Central memory CD8-positive, alpha-beta T cell (primary cell): ENCODE data around the gene ELANE.

Experiments used
- ATAC-seq: fragments of 150-1000 bp; cut with Tn5 transposase; replicated peaks from 2 replicates; pipeline ENCODE4 v1.10.0; 2022; ENCODE audit warnings: mild to moderate bottlenecking, moderate FRiP score, moderate number of reproducible peaks; ENCODE audit not compliant: poor library complexity, severe bottlenecking; ENCODE audit errors: extremely low read depth
- DNase-seq, 2 donors: peaks; one replicate each; pipeline ENCODE4 v3.0.0; 2021; ENCODE audit warnings: low spot score in 2 of 2
- H3K27ac Mint-ChIP-seq: one replicate; pipeline ENCODE4 v1.8.0; 2022; ENCODE audit warnings: low read depth, mild to moderate bottlenecking, moderate library complexity, mixed read lengths
- H3K27me3 Mint-ChIP-seq: one replicate; pipeline ENCODE4 v1.8.0; 2022; ENCODE audit warnings: mixed read lengths
- H3K36me3 Mint-ChIP-seq: one replicate; pipeline ENCODE4 v1.8.0; 2022; ENCODE audit warnings: mild to moderate bottlenecking, moderate library complexity, mixed read lengths; ENCODE audit not compliant: insufficient read depth
- H3K4me1 Mint-ChIP-seq: one replicate; pipeline ENCODE4 v1.8.0; 2022; ENCODE audit warnings: mixed read lengths
- H3K4me3 Mint-ChIP-seq: one replicate; pipeline ENCODE4 v1.8.0; 2022; ENCODE audit warnings: mild to moderate bottlenecking, moderate library complexity, mixed read lengths
- H3K9me3 Mint-ChIP-seq: one replicate; pipeline ENCODE4 v1.8.0; 2022; ENCODE audit warnings: mixed read lengths

Gene ELANE

GRCh38 chr19:852136-853013, at the start of gene ELANE:
ELANE (plus strand) TSS chr19:852303; CDS start chr19:852329, 26 bp downstream.
- Mint-ChIP-seq H3K27ac (no peak within 1 kb of the TSS), H3K36me3 (peaks cover 4% of the 10 kb centered on the region), H3K4me1 (no peaks in the 10 kb centered on the region), H3K4me3 (no peak within 1 kb of the TSS), H3K27me3 (peaks cover 26% of the 10 kb centered on the region), H3K9me3 (no peaks in the 10 kb centered on the region)
- no peak for DNase-seq
- no peak for ATAC-seq

- DNase-seq (no peak), ATAC-seq (no peak)
- Mint-ChIP-seq H3K4me3 (peak overlapping the region; percentile 94), H3K4me1 (peaks cover 57% of the 10 kb centered on the region), H3K9me3 (no peaks in the 10 kb centered on the region), H3K27ac (peak overlapping the region; percentile 90), H3K36me3 (peaks cover 65% of the 10 kb centered on the region), H3K27me3 (no peaks in the 10 kb centered on the region)
These were observed 49.5 kb upstream of the ELANE start for GRCh38 chr19:802498-803098.

- H3K27ac Mint-ChIP-seq: peak overlapping the region; percentile 90
- peaks cover 61% of the 10 kb centered on the region for H3K4me1 Mint-ChIP-seq
- no peaks in the 10 kb centered on the region for H3K9me3 Mint-ChIP-seq
- no peaks in the 10 kb centered on the region for H3K27me3 Mint-ChIP-seq
- peak overlapping the region; percentile 94 for H3K4me3 Mint-ChIP-seq
- ATAC-seq: no peak
- no peak for DNase-seq
- peaks cover 69% of the 10 kb centered on the region for H3K36me3 Mint-ChIP-seq
These were observed 49.0 kb upstream of the ELANE start for GRCh38 chr19:803099-803561.

GRCh38 chr19:803686-804418, 48.3 kb upstream of the ELANE start:
- H3K27me3 Mint-ChIP-seq: no peaks in the 10 kb centered on the region
- peaks cover 60% of the 10 kb centered on the region for H3K4me1 Mint-ChIP-seq
- DNase-seq: no peak
- peaks cover 68% of the 10 kb centered on the region for H3K36me3 Mint-ChIP-seq
- H3K27ac Mint-ChIP-seq: peak overlapping the region; percentile 90
- ATAC-seq: no peak
- peak overlapping the region; percentile 94 for H3K4me3 Mint-ChIP-seq
- H3K9me3 Mint-ChIP-seq: no peaks in the 10 kb centered on the region

GRCh38 chr19:804419-805165, 47.5 kb upstream of the ELANE start:
- H3K27me3 Mint-ChIP-seq: no peaks in the 10 kb centered on the region
- peaks cover 52% of the 10 kb centered on the region for H3K4me1 Mint-ChIP-seq
- no peak for DNase-seq
- no peak overlapping the region for H3K27ac Mint-ChIP-seq
- H3K4me3 Mint-ChIP-seq: no peak overlapping the region
- no peaks in the 10 kb centered on the region for H3K9me3 Mint-ChIP-seq
- peaks cover 67% of the 10 kb centered on the region for H3K36me3 Mint-ChIP-seq
- no peak for ATAC-seq

- Mint-ChIP-seq H3K4me3 (no peak overlapping the region), H3K27me3 (no peaks in the 10 kb centered on the region), H3K4me1 (peaks cover 46% of the 10 kb centered on the region), H3K27ac (no peak overlapping the region), H3K36me3 (peaks cover 71% of the 10 kb centered on the region), H3K9me3 (no peaks in the 10 kb centered on the region)
- ATAC-seq: no peak
- DNase-seq: no peak
These were observed 46.9 kb upstream of the ELANE start for GRCh38 chr19:805166-805551.

GRCh38 chr19:805600-806550, 46.2 kb upstream of the ELANE start:
- Mint-ChIP-seq H3K4me3 (no peak overlapping the region), H3K27ac (no peak overlapping the region), H3K9me3 (no peaks in the 10 kb centered on the region), H3K27me3 (no peaks in the 10 kb centered on the region), H3K4me1 (peaks cover 39% of the 10 kb centered on the region), H3K36me3 (peaks cover 77% of the 10 kb centered on the region)
- no peak for DNase-seq
- ATAC-seq: no peak

- DNase-seq (no peak), ATAC-seq (no peak)
- Mint-ChIP-seq H3K36me3 (peaks cover 78% of the 10 kb centered on the region), H3K4me1 (peaks cover 29% of the 10 kb centered on the region), H3K27ac (peak overlapping the region; percentile 44), H3K9me3 (no peaks in the 10 kb centered on the region), H3K27me3 (no peaks in the 10 kb centered on the region), H3K4me3 (peak overlapping the region; percentile 37)
These were observed 45.2 kb upstream of the ELANE start for GRCh38 chr19:806815-807421.

- Mint-ChIP-seq H3K27me3 (no peaks in the 10 kb centered on the region), H3K36me3 (peaks cover 74% of the 10 kb centered on the region), H3K9me3 (no peaks in the 10 kb centered on the region), H3K4me1 (peaks cover 20% of the 10 kb centered on the region), H3K4me3 (peak overlapping the region; percentile 37), H3K27ac (peak overlapping the region; percentile 44)
- ATAC-seq: no peak
- no peak for DNase-seq
These were observed 44.3 kb upstream of the ELANE start for GRCh38 chr19:807627-808422.

- H3K27ac Mint-ChIP-seq: peak overlapping the region; percentile 44
- H3K4me3 Mint-ChIP-seq: no peak overlapping the region
- no peaks in the 10 kb centered on the region for H3K9me3 Mint-ChIP-seq
- no peak for ATAC-seq
- H3K27me3 Mint-ChIP-seq: no peaks in the 10 kb centered on the region
- peaks cover 14% of the 10 kb centered on the region for H3K4me1 Mint-ChIP-seq
- no peak for DNase-seq
- peaks cover 70% of the 10 kb centered on the region for H3K36me3 Mint-ChIP-seq
These were observed 43.7 kb upstream of the ELANE start for GRCh38 chr19:808423-808775.
